HepG2 (cell line): ENCODE measurements around the gene PHF5A. TPM values are rescaled to one million over a fixed set of nuclear protein-coding genes. Genes with fewer than 3 reads are reported as not detected.
A peak's percentile ranks its signal among the peaks of the same experiment; 100 is the strongest.

Experiments
- BRCA1 ChIP-seq: sonication (generic); formaldehyde crosslinking; IDR thresholded peaks from 2 replicates; pipeline ENCODE4 v1.4.0; 2020; ENCODE audit warnings: missing genetic modification reagents
- CBX1 ChIP-seq: IDR thresholded peaks from one replicate; pipeline ENCODE4 v1.6.1; 2016; ENCODE audit warnings: antibody characterized with exemption, low read depth
- DR1 ChIP-seq: sonication (generic); formaldehyde crosslinking; IDR thresholded peaks from 2 replicates; pipeline ENCODE4 v1.8.0; 2021; ENCODE audit warnings: mild to moderate bottlenecking, missing genetic modification reagents, inconsistent platforms
- GLI4 ChIP-seq: sonication (generic); formaldehyde crosslinking; IDR thresholded peaks from 2 replicates; pipeline ENCODE4 v1.5.1; 2020; ENCODE audit warnings: missing genetic modification reagents, mild to moderate bottlenecking, moderate library complexity, borderline replicate concordance
- IRF9 ChIP-seq: sonication (generic); formaldehyde crosslinking; IDR thresholded peaks from 2 replicates; pipeline ENCODE4 v1.8.0; 2022; ENCODE audit warnings: missing genetic modification reagents, mild to moderate bottlenecking, borderline replicate concordance
- MXD3 ChIP-seq: IDR thresholded peaks from 2 replicates; pipeline ENCODE4 v1.6.1; 2016; ENCODE audit warnings: mild to moderate bottlenecking, missing biosample characterization, missing genetic modification reagents
- PAWR ChIP-seq: sonication (generic); formaldehyde crosslinking; IDR thresholded peaks from 2 replicates; pipeline ENCODE4 v1.4.0; 2020; ENCODE audit warnings: missing genetic modification reagents, mild to moderate bottlenecking, borderline replicate concordance
- SRSF1 ChIP-seq: fragments of 200-400 bp; formaldehyde crosslinking; optimal IDR thresholded peaks from 2 replicates; pipeline ENCODE3; 2017; ENCODE audit warnings: mild to moderate bottlenecking, low read depth, low read length, moderate library complexity
- YEATS2 ChIP-seq: sonication (generic); formaldehyde crosslinking; IDR thresholded peaks from 2 replicates; pipeline ENCODE4 v1.4.0; 2020; ENCODE audit warnings: missing genetic modification reagents, borderline replicate concordance
- ZBTB4 ChIP-seq: sonication (generic); formaldehyde crosslinking; IDR thresholded peaks from 2 replicates; pipeline ENCODE4 v1.4.0; 2020; ENCODE audit warnings: missing genetic modification reagents, mild to moderate bottlenecking, borderline replicate concordance
- ZFP41 ChIP-seq: sonication (generic); formaldehyde crosslinking; IDR thresholded peaks from 2 replicates; pipeline ENCODE4 v1.4.0; 2020; ENCODE audit warnings: mild to moderate bottlenecking, missing genetic modification reagents, borderline replicate concordance
- ZNF280D ChIP-seq: sonication (generic); formaldehyde crosslinking; IDR thresholded peaks from 2 replicates; pipeline ENCODE4 v1.5.1; 2020; ENCODE audit warnings: mild to moderate bottlenecking, missing genetic modification reagents
- ZNF292 ChIP-seq: sonication (generic); formaldehyde crosslinking; IDR thresholded peaks from 2 replicates; pipeline ENCODE4 v1.8.1; 2022; ENCODE audit warnings: mild to moderate bottlenecking, low read depth, missing genetic modification reagents, borderline replicate concordance
- ZNF331 ChIP-seq: sonication (generic); formaldehyde crosslinking; IDR thresholded peaks from 2 replicates; pipeline ENCODE4 v1.4.0; 2020; ENCODE audit warnings: missing genetic modification reagents
- ZNF557 ChIP-seq: sonication (generic); formaldehyde crosslinking; IDR thresholded peaks from 2 replicates; pipeline ENCODE4 v1.4.0; 2020; ENCODE audit warnings: missing genetic modification reagents
- ZNF713 ChIP-seq: sonication (generic); formaldehyde crosslinking; IDR thresholded peaks from 2 replicates; pipeline ENCODE4 v1.4.0; 2020; ENCODE audit warnings: mild to moderate bottlenecking, missing genetic modification reagents
- ZNF768 ChIP-seq: sonication (generic); formaldehyde crosslinking; IDR thresholded peaks from 2 replicates; pipeline ENCODE4 v1.4.0; 2020; ENCODE audit warnings: missing genetic modification reagents
- ZNF782 ChIP-seq: sonication (generic); formaldehyde crosslinking; IDR thresholded peaks from 2 replicates; pipeline ENCODE4 v1.4.0; 2020; ENCODE audit warnings: missing genetic modification reagents, mild to moderate bottlenecking, borderline replicate concordance
- polyA plus RNA-seq, 8 experiments: library from polyadenylated mRNA; depleted of rRNA in 3 of 8; stranded (reverse) in 7 of 8; unstranded in 1 of 8; fragments of >200 nt; fragmentation: Illumina TruSeq in 4 of 8; extraction: Trizol in 4 of 8; gene quantifications; 2 replicates each; pipeline versions ENCODE4 v1.2.1 to v1.2.3, GENCODE V29; 2011 to 2016; ENCODE audit warnings: low read depth in 4 of 8, missing spikeins in 1 of 8, mixed read lengths in 1 of 8; ENCODE audit not compliant: insufficient read depth in 1 of 8
- total RNA-seq, 5 experiments: library from RNA; depleted of rRNA; stranded (reverse); fragments of >200 nt; fragmentation: Illumina TruSeq; extraction: Trizol; gene quantifications; 2 replicates each; pipeline ENCODE4 v1.2.3, GENCODE V29; 2016; ENCODE audit warnings: low read depth in 1 of 5

PHF5A gene
- total and polyA plus RNA-seq, 2 of the 13 experiments (the other 11 are each of a cell fraction or from before 2014, with no cell fraction given) = 56.6 to 105 TPM

- TF ChIP-seq ZBTB4 (CRISPR knock-in tag) (no peak), YEATS2 (CRISPR knock-in tag) (peak; percentile 82), ZNF782 (no peak; the same call in 1 of the 2 replicates), BRCA1 (CRISPR knock-in tag) (no peak), MXD3 (CRISPR knock-in tag) (no peak), ZFP41 (CRISPR knock-in tag) (0 out of 2 replicates have a peak, but pooled peaks have one; percentile 71), ZNF280D (CRISPR knock-in tag) (peak; percentile 39; the same call in 1 of the 2 replicates), ZNF713 (0 out of 2 replicates have a peak, but pooled peaks have one; percentile 32), IRF9 (CRISPR knock-in tag) (no peak), ZNF331 (no peak), ZNF768 (CRISPR knock-in tag) (no peak), SRSF1 (no peak), PAWR (no peak), ZNF557 (CRISPR knock-in tag) (no peak), ZNF292 (CRISPR knock-in tag) (no peak), GLI4 (CRISPR knock-in tag) (peak; percentile 53; the same call in 1 of the 2 replicates), DR1 (0 out of 2 replicates have a peak, but pooled peaks have one; percentile 21), CBX1 (no peak)
Observed at GRCh38 chr22:41444360-41445128, 23.9 kb downstream of the PHF5A start (continued).
